SHP77 treated with DMSO at 0.1 percent for 48 hours (cell line): ENCODE results near the gene PLPPR1.

Experiments used
- DNase-seq: peaks from one replicate; lab custom pipeline; 2025; lab: John Stamatoyannopoulos, UW

Gene PLPPR1

GRCh38 chr9:101047848-101048397, 19.4 kb downstream of the PLPPR1 start:
- DNase-seq = no peak

GRCh38 chr9:101050650-101051049, 22.1 kb downstream of the PLPPR1 start:
- no peak for DNase-seq

- no peak for DNase-seq
Measured at GRCh38 chr9:101054657-101055056, 26.1 kb downstream of the PLPPR1 start.

- no peak for DNase-seq
Measured at GRCh38 chr9:101055516-101055915, 27.0 kb downstream of the PLPPR1 start.

GRCh38 chr9:101062686-101063085, 34.2 kb downstream of the PLPPR1 start:
- DNase-seq = no peak

GRCh38 chr9:101063192-101063591, 34.7 kb downstream of the PLPPR1 start:
- no peak for DNase-seq

- DNase-seq = no peak
Measured at GRCh38 chr9:101064206-101064605, 35.7 kb downstream of the PLPPR1 start.

GRCh38 chr9:101065930-101066329, 37.4 kb downstream of the PLPPR1 start:
- DNase-seq = no peak

GRCh38 chr9:101068696-101069095, 40.2 kb downstream of the PLPPR1 start:
- DNase-seq = no peak

GRCh38 chr9:101072259-101072658, 43.7 kb downstream of the PLPPR1 start:
- no peak for DNase-seq

- DNase-seq = no peak
Measured at GRCh38 chr9:101073122-101073521, 44.6 kb downstream of the PLPPR1 start.

- no peak for DNase-seq
Measured at GRCh38 chr9:101081641-101082040, 53.1 kb downstream of the PLPPR1 start.

GRCh38 chr9:101083448-101084202, 55.1 kb downstream of the PLPPR1 start:
- no peak for DNase-seq

- no peak for DNase-seq
Measured at GRCh38 chr9:101087426-101087825, 58.9 kb downstream of the PLPPR1 start.

- no peak for DNase-seq
Measured at GRCh38 chr9:101092922-101093321, 64.4 kb downstream of the PLPPR1 start.

- no peak for DNase-seq
Measured at GRCh38 chr9:101093620-101094019, 65.1 kb downstream of the PLPPR1 start.

- no peak for DNase-seq
Measured at GRCh38 chr9:101094686-101095085, 66.2 kb downstream of the PLPPR1 start.

- no peak for DNase-seq
Measured at GRCh38 chr9:101097210-101097609, 68.7 kb downstream of the PLPPR1 start.

GRCh38 chr9:101098392-101098791, 69.9 kb downstream of the PLPPR1 start:
- no peak for DNase-seq

- no peak for DNase-seq
Measured at GRCh38 chr9:101114317-101114716, 85.8 kb downstream of the PLPPR1 start.

GRCh38 chr9:101115102-101115501, 86.6 kb downstream of the PLPPR1 start:
- DNase-seq = no peak

GRCh38 chr9:101117161-101117560, 88.6 kb downstream of the PLPPR1 start:
- no peak for DNase-seq

- DNase-seq = no peak
Measured at GRCh38 chr9:101119206-101119819, 90.8 kb downstream of the PLPPR1 start.
